Measurements from ENCODE around the gene ANKZF1.

- no peak for TF ChIP-seq CTCF (IDR thresholded peaks at IDR 0.05)
- TF ChIP-seq EZH2 (IDR thresholded peaks at IDR 0.05) = no peak
- no peak for TF ChIP-seq EZH2phosphoT487 (IDR thresholded peaks at IDR 0.05)
Measured at GRCh38 chr2:219220652-219221402, 8.8 kb upstream of the ANKZF1 start.
